Inflammatory macrophage treated with lipopolysaccharide for 1 hour (primary cell): ENCODE data around the gene KIAA0825.

Source experiments
- DNase-seq, 2 donors: peaks; one replicate each; pipeline ENCODE4 v3.0.0-alpha.2; 2020 to 2022

KIAA0825 gene

GRCh38 chr5:94288937-94289336, 329.5 kb downstream of the KIAA0825 start:
- DNase-seq, result no peak

GRCh38 chr5:94285984-94286383, 332.4 kb downstream of the KIAA0825 start:
- DNase-seq, result no peak

GRCh38 chr5:94283093-94283492, 335.3 kb downstream of the KIAA0825 start:
- DNase-seq, result no peak

GRCh38 chr5:94281236-94281801, 337.1 kb downstream of the KIAA0825 start:
- DNase-seq, result no peak

- no peak for DNase-seq
Observed at GRCh38 chr5:94276751-94277150, 341.7 kb downstream of the KIAA0825 start.

GRCh38 chr5:94276048-94276447, 342.4 kb downstream of the KIAA0825 start:
- no peak for DNase-seq

GRCh38 chr5:94274707-94275106, 343.7 kb downstream of the KIAA0825 start:
- no peak for DNase-seq

- DNase-seq, result no peak
Observed at GRCh38 chr5:94268226-94268625, 350.2 kb downstream of the KIAA0825 start.

GRCh38 chr5:94267350-94267899, 351.0 kb downstream of the KIAA0825 start:
- no peak for DNase-seq

GRCh38 chr5:94266170-94266569, 352.2 kb downstream of the KIAA0825 start:
- no peak for DNase-seq

GRCh38 chr5:94263068-94263467, 355.3 kb downstream of the KIAA0825 start:
- no peak for DNase-seq

- no peak for DNase-seq
Observed at GRCh38 chr5:94260096-94260495, 358.3 kb downstream of the KIAA0825 start.

- no peak for DNase-seq
Observed at GRCh38 chr5:94254214-94254613, 364.2 kb downstream of the KIAA0825 start.

GRCh38 chr5:94250985-94251384, 367.4 kb downstream of the KIAA0825 start:
- no peak for DNase-seq

- no peak for DNase-seq
Observed at GRCh38 chr5:94249430-94249829, 369.0 kb downstream of the KIAA0825 start.

- no peak for DNase-seq
Observed at GRCh38 chr5:94248175-94248875, 370.1 kb downstream of the KIAA0825 start.

GRCh38 chr5:94245608-94246007, 372.8 kb downstream of the KIAA0825 start:
- peak; percentile 25 to 52 for DNase-seq

GRCh38 chr5:94244921-94245320, 373.5 kb downstream of the KIAA0825 start:
- DNase-seq, result no peak

- DNase-seq, result no peak
Observed at GRCh38 chr5:94243612-94244011, 374.8 kb downstream of the KIAA0825 start.

GRCh38 chr5:94240993-94241651, 377.3 kb downstream of the KIAA0825 start:
- no peak for DNase-seq

GRCh38 chr5:94240596-94240992, 377.8 kb downstream of the KIAA0825 start:
- DNase-seq, result no peak

GRCh38 chr5:94240134-94240533, 378.3 kb downstream of the KIAA0825 start:
- no peak for DNase-seq

GRCh38 chr5:94239266-94239665, 379.1 kb downstream of the KIAA0825 start:
- DNase-seq, result no peak

GRCh38 chr5:94234987-94235386, 383.4 kb downstream of the KIAA0825 start:
- no peak for DNase-seq
